SH-SY5Y (cell line): ENCODE data around the gene ALPP.

Experiments used
- GATA2 ChIP-seq: IDR thresholded peaks from 2 replicates; pipeline ENCODE4 v1.6.1; 2011; ENCODE audit warnings: mild to moderate bottlenecking, low read depth, low read length
- GATA3 ChIP-seq: IDR thresholded peaks from 2 replicates; pipeline ENCODE4 v1.6.1; 2011; ENCODE audit warnings: low read depth, mild to moderate bottlenecking, low read length, moderate library complexity

- TF ChIP-seq GATA2 (no peak), GATA3 (no peak)
These were observed 31.8 kb downstream of the ALPP start for GRCh38 chr2:232410238-232410900.
